ENCODE measurements around the gene PCSK9. TPM values are rescaled to one million over a fixed set of nuclear protein-coding genes. Genes with fewer than 3 reads are reported as not detected.

The PCSK9 gene
- total RNA-seq, 4 donors from 2014 or later = 0.13 to 0.64 (median 0.23) TPM; not detected in 1

DNA sequence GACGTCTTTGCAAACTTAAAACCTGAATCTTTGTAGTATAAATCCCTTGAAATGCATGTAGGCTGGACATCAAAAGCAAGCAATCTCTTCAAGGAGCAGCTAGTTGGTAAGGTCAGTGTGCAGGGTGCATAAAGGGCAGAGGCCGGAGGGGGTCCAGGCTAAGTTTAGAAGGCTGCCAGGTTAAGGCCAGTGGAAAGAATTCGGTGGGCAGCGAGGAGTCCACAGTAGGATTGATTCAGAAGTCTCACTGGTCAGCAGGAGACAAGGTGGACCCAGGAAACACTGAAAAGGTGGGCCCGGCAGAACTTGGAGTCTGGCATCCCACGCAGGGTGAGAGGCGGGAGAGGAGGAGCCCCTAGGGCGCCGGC, 390 bp upstream of the PCSK9 start:
- no peak for ATAC-seq
- H3K36me3 ChIP-seq = no peaks in the 10 kb centered on the region
- TF ChIP-seq, protein P1, sequence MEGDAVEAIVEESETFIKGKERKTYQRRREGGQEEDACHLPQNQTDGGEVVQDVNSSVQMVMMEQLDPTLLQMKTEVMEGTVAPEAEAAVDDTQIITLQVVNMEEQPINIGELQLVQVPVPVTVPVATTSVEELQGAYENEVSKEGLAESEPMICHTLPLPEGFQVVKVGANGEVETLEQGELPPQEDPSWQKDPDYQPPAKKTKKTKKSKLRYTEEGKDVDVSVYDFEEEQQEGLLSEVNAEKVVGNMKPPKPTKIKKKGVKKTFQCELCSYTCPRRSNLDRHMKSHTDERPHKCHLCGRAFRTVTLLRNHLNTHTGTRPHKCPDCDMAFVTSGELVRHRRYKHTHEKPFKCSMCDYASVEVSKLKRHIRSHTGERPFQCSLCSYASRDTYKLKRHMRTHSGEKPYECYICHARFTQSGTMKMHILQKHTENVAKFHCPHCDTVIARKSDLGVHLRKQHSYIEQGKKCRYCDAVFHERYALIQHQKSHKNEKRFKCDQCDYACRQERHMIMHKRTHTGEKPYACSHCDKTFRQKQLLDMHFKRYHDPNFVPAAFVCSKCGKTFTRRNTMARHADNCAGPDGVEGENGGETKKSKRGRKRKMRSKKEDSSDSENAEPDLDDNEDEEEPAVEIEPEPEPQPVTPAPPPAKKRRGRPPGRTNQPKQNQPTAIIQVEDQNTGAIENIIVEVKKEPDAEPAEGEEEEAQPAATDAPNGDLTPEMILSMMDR (IDR thresholded peaks at IDR 0.05) = no peak
- TF ChIP-seq POLR2A (IDR thresholded peaks at IDR 0.05) (no peak), EP300 (IDR thresholded peaks at IDR 0.05) (no peak), POLR2AphosphoS5 (IDR thresholded peaks at IDR 0.05) (no peak)
- peaks cover 0 to 18% (median 0%) of the 10 kb centered on the region in 3 donors for H3K4me1 ChIP-seq
- WGBS, 2 donors (ENCODE audit: low coverage in 1 of 2) = 28 to 52% methylated on average over 4 to 7 of the region's 9 CpGs
- no peak overlapping the region for H3K4me3 ChIP-seq
- no peaks in the 10 kb centered on the region for H3K9me3 ChIP-seq
- H3K27me3 ChIP-seq = peaks cover 60% of the 10 kb centered on the region
- H3K27ac ChIP-seq = no peak overlapping the region

DNA sequence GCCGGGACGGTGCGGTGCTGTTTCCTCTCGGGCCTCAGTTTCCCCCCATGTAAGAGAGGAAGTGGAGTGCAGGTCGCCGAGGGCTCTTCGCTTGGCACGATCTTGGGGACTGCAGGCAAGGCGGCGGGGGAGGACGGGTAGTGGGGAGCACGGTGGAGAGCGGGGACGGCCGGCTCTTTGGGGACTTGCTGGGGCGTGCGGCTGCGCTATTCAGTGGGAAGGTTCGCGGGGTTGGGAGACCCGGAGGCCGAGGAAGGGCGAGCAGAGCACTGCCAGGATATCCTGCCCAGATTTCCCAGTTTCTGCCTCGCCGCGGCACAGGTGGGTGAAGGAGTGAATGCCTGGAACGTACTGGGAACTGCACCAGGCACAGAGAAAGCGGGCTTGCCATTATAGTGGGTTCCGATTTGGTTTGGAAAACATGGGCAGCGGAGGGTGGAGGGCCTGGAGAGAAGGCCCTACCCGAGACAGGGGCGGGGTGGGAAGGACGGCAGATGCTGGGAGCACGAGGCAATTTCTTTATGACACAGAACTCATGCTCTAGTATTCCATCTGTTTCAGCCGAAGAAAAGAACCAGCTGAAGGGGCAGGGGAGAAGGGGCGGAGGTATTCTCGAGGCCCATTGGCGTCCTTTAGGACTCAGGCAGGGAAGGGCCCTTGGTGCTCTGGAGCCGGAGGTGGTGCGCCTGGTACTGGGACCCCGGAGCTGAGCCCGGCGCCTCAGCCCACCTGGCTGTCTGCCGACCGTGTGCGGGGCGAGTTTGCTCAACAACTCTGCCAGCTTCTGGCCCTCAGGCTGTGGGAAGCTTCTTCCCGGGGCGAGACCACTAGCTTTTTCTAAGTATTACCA, 960 bp downstream of the PCSK9 start:
- Histone ChIP-seq H3K4me3 (peak overlapping the region in 1 of 2 donors; percentile 30), H3K27me3 (peaks cover 50% of the 10 kb centered on the region)
- WGBS, 2 donors (ENCODE audit: low coverage in 1 of 2) = 3 to 11% methylated on average over 6 to 12 of the region's 49 CpGs

GRCh38 chr1:55040933-55041494, 1.7 kb downstream of the PCSK9 start:
- 80% methylated on average over 1 of the region's 5 CpGs; no CpG with 5 or more reads in 1 of the 2 donors for WGBS, 2 donors (ENCODE audit: low coverage in 1 of 2)
- Histone ChIP-seq H3K9me3 (no peaks in the 10 kb centered on the region), H3K4me1 (peaks cover 0 to 18% (median 0%) of the 10 kb centered on the region in 3 donors), H3K4me3 (no peak overlapping the region), H3K27me3 (peaks cover 50% of the 10 kb centered on the region), H3K36me3 (no peaks in the 10 kb centered on the region), H3K27ac (no peak overlapping the region)
- TF ChIP-seq POLR2AphosphoS5 (IDR thresholded peaks at IDR 0.05) = no peak
- no peak for TF ChIP-seq POLR2A (IDR thresholded peaks at IDR 0.05)
- TF ChIP-seq, protein P1 (IDR thresholded peaks at IDR 0.05) = no peak
- TF ChIP-seq EP300 (IDR thresholded peaks at IDR 0.05) = no peak
- ATAC-seq = no peak

More for the DNA sequence above, 960 bp downstream of the PCSK9 start:
- Histone ChIP-seq H3K9me3 (no peaks in the 10 kb centered on the region), H3K27ac (no peak overlapping the region), H3K4me1 (peaks cover 0 to 18% (median 0%) of the 10 kb centered on the region in 3 donors), H3K36me3 (no peaks in the 10 kb centered on the region)
- ATAC-seq = no peak
- TF ChIP-seq POLR2A (IDR thresholded peaks at IDR 0.05) = no peak

DNA sequence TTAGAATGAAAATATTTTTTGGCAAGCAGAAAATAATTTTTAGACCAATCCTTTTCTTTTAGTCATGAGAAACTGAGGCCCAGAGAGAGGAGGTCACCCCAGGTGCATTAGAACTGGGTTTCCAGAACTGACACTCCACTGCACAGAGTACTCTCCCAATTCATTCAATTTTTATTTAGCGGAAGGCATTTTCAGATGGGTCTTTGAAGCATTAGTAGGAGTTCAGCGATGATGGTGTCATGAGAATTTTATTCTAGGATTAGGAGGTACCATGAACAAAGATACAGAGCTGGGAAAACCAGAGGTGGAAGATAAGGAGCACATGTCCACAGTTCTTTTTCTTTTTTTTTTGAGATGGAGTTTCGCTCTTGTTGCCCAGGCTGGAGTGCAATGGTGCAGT, 2.3 kb downstream of the PCSK9 start:
- H3K4me1 ChIP-seq = peaks cover 0 to 18% (median 0%) of the 10 kb centered on the region in 3 donors
- ATAC-seq = no peak
- no peaks in the 10 kb centered on the region for H3K36me3 ChIP-seq
- no peak overlapping the region for H3K4me3 ChIP-seq
- H3K27me3 ChIP-seq = peaks cover 47% of the 10 kb centered on the region
- H3K9me3 ChIP-seq = no peaks in the 10 kb centered on the region
- TF ChIP-seq POLR2A (IDR thresholded peaks at IDR 0.05) (no peak), EP300 (IDR thresholded peaks at IDR 0.05) (no peak), POLR2AphosphoS5 (IDR thresholded peaks at IDR 0.05) (no peak)
- TF ChIP-seq, protein P1 (IDR thresholded peaks at IDR 0.05) = no peak
- WGBS, 2 donors (ENCODE audit: low coverage in 1 of 2) = 67 to 80% methylated on average over 3 of the region's 3 CpGs
- H3K27ac ChIP-seq = no peak overlapping the region

DNA sequence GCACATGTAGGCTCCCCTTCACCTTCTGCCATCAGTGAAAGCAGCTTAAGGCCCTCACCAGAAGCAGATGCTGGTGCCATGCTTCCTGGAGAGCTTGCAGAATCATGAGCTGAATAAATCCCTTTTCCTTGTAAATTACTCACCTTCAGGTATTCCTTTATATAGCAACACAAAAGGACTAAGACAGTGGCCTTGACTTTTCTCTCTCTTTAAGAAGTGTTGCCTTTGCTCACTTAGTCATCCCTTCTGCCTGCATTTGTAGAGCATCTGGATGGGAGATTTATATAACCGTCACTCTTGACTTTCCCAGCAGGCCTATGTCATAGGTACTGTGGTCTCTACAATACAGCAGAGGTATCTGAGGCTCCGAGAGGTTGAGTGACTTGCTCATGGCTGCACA, 3.7 kb downstream of the PCSK9 start:
- TF ChIP-seq POLR2AphosphoS5 (IDR thresholded peaks at IDR 0.05) = no peak
- TF ChIP-seq EP300 (IDR thresholded peaks at IDR 0.05) = no peak
- TF ChIP-seq, protein P1 (IDR thresholded peaks at IDR 0.05) = no peak
- TF ChIP-seq POLR2A (IDR thresholded peaks at IDR 0.05) = no peak
- ATAC-seq = no peak
- peaks cover 0 to 18% (median 0%) of the 10 kb centered on the region in 3 donors for H3K4me1 ChIP-seq
- no peak overlapping the region for H3K4me3 ChIP-seq
- 89 to 100% methylated on average over 1 of the region's 2 CpGs for WGBS, 2 donors (ENCODE audit: low coverage in 1 of 2)
- peaks cover 33% of the 10 kb centered on the region for H3K27me3 ChIP-seq
- no peak overlapping the region for H3K27ac ChIP-seq
- no peaks in the 10 kb centered on the region for H3K9me3 ChIP-seq
- H3K36me3 ChIP-seq = no peaks in the 10 kb centered on the region
